Psoas muscle (tissue), 8 donors: ENCODE results near the gene PROKR2. TPM values are rescaled to one million over a fixed set of nuclear protein-coding genes. Genes with fewer than 3 reads are reported as not detected.

ENCODE experiments used
- ATAC-seq, 4 donors: fragments of 200-7000 bp; cut with Tn5 transposase; one replicate each; pipeline ENCODE4 v1.9.1; 2020; ENCODE audit warnings: moderate library complexity in 3 of 4, mild to moderate bottlenecking in 2 of 4
- DNase-seq, 2 donors: peaks; one replicate each; pipeline ENCODE4 v3.0.0-alpha.2; 2020
- H3K27ac ChIP-seq: fragments of 200-600 bp; one replicate; pipeline ENCODE4 v1.8.0; 2022
- H3K27me3 ChIP-seq, 3 donors: fragments of 200-600 bp in 1 of 3; one replicate each; pipeline versions ENCODE4 v1.6.1 to v1.8.0; 2013 to 2022; ENCODE audit warnings: low read length in 2 of 3, mild to moderate bottlenecking in 2 of 3, moderate library complexity in 1 of 3; ENCODE audit not compliant: insufficient read depth in 3 of 3
- H3K36me3 ChIP-seq, 2 donors: fragments of 200-600 bp in 1 of 2; one replicate each; pipeline versions ENCODE4 v1.6.1 to v1.8.0; 2013 to 2022; ENCODE audit warnings: low read depth in 1 of 2, mild to moderate bottlenecking in 1 of 2, moderate library complexity in 1 of 2; ENCODE audit not compliant: insufficient read depth in 1 of 2
- H3K4me1 ChIP-seq: fragments of 200-600 bp; one replicate; pipeline ENCODE4 v1.8.0; 2022
- H3K4me3 ChIP-seq: fragments of 200-600 bp; one replicate; pipeline ENCODE4 v1.8.0; 2022; ENCODE audit warnings: mild to moderate bottlenecking
- H3K9me3 ChIP-seq: fragments of 200-600 bp; one replicate; pipeline ENCODE4 v1.8.0; 2022
- WGBS, 3 donors: extraction: QIAGEN DNeasy Blood & Tissue Kit; methylation state at CpG; one replicate each; pipeline versions ENCODE4 v1.1.6 to v1.1.7; 2013; 5-methylcytosine and 5-hydroxymethylcytosine counted together
- intact Hi-C, 2 donors: fragments of 100-400 bp; cut with DNase I; formaldehyde crosslinking; loops; one replicate each; pipeline versions ENCODE4 v1.11.0 to v1.14.2; 2022
- polyA plus RNA-seq, 3 donors: library from polyadenylated mRNA; stranded (reverse); fragments of 200-250 nt; gene quantifications; one replicate each; pipeline ENCODE4 v1.2.3, GENCODE V29; 2013
- total RNA-seq, 4 donors: library from RNA; stranded (reverse); fragmentation: NEBNext Ultra II Directional in 2 of 4; extraction: Animal tissue kit (Norgen Biotek cat#: 25700) in 2 of 4; gene quantifications; one replicate each; pipeline versions ENCODE4 v1.2.1 to v1.2.4, GENCODE V29; 2021 to 2023
- TF ChIP-seq, protein P1 (sequence below): fragments of 200-600 bp; IDR thresholded peaks from one replicate; pipeline ENCODE4 v1.8.0; 2022; ENCODE audit warnings: antibody characterized with exemption
- donor health status: healthy with polysubstance abuse.
- donor health status: DM: no; HTN: no; CAD: no; lungs with moderate emphysema.
- donor health status: Bipolar disorder and iron deficiency.
- donor health status: healthy.
- donor health status: DM: yes; HTN: yes; CAD: no.
- donor health status: DM: no; HTN: no; CAD: no.
- donor health status: DM: no; HTN: no; CAD: no.
- donor health status: DM: yes; HTN: yes; CAD: no.

The PROKR2 gene
- total and polyA plus RNA-seq, 7 donors = not detected

DNA sequence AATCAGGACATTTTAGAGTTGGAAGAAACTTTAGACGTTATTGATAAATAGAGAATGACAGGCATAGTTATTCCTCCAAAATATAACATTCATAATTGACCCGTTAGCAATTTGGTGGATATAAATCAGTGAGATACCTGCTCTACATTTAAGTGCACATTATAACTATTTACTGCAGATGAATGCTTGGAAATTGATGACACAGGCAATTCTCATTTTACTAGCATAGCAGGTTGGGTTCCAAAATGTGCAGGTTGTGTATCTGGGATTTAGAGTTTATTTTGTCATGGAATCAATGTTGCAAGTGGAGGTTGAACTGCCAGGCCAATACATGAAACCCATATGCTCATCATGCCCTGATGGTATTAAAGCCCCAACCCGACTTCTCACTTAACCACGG lies 44.4 kb upstream of the PROKR2 start:
- DNase-seq (no peak), ATAC-seq (no peak)
- Histone ChIP-seq H3K9me3 (no peaks in the 10 kb centered on the region), H3K27me3 (no peaks in the 10 kb centered on the region), H3K36me3 (no peaks in the 10 kb centered on the region), H3K4me1 (no peaks in the 10 kb centered on the region), H3K4me3 (no peak overlapping the region), H3K27ac (no peak overlapping the region)
- TF ChIP-seq, protein P1, sequence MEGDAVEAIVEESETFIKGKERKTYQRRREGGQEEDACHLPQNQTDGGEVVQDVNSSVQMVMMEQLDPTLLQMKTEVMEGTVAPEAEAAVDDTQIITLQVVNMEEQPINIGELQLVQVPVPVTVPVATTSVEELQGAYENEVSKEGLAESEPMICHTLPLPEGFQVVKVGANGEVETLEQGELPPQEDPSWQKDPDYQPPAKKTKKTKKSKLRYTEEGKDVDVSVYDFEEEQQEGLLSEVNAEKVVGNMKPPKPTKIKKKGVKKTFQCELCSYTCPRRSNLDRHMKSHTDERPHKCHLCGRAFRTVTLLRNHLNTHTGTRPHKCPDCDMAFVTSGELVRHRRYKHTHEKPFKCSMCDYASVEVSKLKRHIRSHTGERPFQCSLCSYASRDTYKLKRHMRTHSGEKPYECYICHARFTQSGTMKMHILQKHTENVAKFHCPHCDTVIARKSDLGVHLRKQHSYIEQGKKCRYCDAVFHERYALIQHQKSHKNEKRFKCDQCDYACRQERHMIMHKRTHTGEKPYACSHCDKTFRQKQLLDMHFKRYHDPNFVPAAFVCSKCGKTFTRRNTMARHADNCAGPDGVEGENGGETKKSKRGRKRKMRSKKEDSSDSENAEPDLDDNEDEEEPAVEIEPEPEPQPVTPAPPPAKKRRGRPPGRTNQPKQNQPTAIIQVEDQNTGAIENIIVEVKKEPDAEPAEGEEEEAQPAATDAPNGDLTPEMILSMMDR = no peak
- 56 to 66% (median 62%) methylated on average over 4 of the region's 4 CpGs for WGBS, 3 donors
- intact Hi-C loops = no loop called here

DNA sequence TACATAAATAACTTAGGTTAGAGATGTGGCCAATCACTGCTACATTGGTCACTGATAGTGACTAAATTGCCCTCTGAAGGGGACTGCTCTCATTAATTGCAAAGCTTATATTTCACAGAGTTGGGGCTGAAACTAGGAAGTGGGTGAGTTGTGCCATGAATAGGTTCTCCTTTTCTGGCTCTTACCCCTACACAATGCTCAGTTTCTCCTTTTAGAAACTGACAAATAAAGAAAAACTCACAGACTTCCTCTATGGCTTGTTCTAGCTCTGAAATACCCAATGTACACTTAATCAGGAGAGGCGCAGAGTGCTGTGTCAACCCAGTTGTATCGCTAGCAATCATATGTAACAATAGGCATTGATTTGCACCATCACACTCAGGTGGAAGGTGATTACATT lies 41.2 kb upstream of the PROKR2 start:
- H3K27ac ChIP-seq = no peak overlapping the region
- WGBS, 3 donors = 91 to 93% (median 92%) methylated on average over 2 of the region's 2 CpGs
- intact Hi-C loops = no loop called here

DNA sequence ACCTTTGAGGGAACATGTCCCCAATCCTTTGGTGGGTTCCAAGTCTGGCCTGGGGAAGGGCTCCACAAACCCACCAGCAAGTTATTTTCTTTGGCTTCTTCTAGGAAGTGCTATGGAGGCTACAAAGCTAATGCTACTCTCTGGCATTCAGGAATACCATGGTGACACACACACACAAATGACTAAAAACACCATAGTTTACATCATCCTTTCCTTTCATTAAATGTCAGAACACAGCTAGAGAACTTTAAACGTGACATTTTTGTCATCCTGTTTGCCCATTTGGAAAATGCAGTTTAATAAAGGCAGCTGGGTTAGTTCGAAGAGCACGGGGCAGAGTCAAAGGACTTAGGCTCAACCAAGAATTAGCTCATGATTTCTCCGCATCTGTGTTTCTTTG lies 40.2 kb upstream of the PROKR2 start:
- H3K36me3 ChIP-seq = no peaks in the 10 kb centered on the region
- TF ChIP-seq, protein P1 = no peak
- H3K9me3 ChIP-seq = no peaks in the 10 kb centered on the region
- H3K4me1 ChIP-seq = no peaks in the 10 kb centered on the region
- intact Hi-C loops = no loop called here
- WGBS, 3 donors = 73 to 80% (median 78%) methylated on average over 4 of the region's 4 CpGs
- H3K27ac ChIP-seq = no peak overlapping the region
- ATAC-seq (no peak), DNase-seq (no peak)
- H3K27me3 ChIP-seq = no peaks in the 10 kb centered on the region
- H3K4me3 ChIP-seq = no peak overlapping the region

More for the DNA sequence above, 41.2 kb upstream of the PROKR2 start:
- Histone ChIP-seq H3K27me3 (no peaks in the 10 kb centered on the region), H3K4me1 (no peaks in the 10 kb centered on the region), H3K9me3 (no peaks in the 10 kb centered on the region), H3K4me3 (no peak overlapping the region), H3K36me3 (no peaks in the 10 kb centered on the region)
- TF ChIP-seq, protein P1 = no peak
- DNase-seq = no peak
- ATAC-seq = no peak

DNA sequence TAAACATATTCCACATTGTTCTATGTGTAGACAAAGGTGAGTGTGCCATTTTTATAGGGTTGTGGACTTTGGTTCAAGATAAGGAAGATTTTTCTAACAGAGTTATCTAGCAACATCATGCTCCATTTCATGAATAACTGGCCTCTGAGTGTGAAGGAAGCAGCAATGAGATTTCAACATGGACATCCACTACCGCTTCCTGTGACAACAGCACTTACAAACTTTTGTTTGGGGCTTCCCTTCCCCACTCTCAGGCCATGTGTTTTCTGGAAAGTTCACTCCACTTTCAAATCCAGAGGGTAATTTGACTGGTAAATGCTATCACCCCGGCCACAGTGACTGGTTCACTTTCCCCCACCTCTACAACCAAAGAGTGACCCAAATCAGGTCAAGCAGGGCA lies 38.1 kb upstream of the PROKR2 start:
- H3K36me3 ChIP-seq = no peaks in the 10 kb centered on the region
- no peak for ATAC-seq

More for the DNA sequence above, 38.1 kb upstream of the PROKR2 start:
- Histone ChIP-seq H3K27ac (no peak overlapping the region), H3K27me3 (no peaks in the 10 kb centered on the region), H3K4me1 (no peaks in the 10 kb centered on the region), H3K4me3 (no peak overlapping the region), H3K9me3 (no peaks in the 10 kb centered on the region)
- 80 to 88% (median 86%) methylated on average over 2 of the region's 2 CpGs for WGBS, 3 donors
- TF ChIP-seq, protein P1 = no peak
- DNase-seq = no peak
- intact Hi-C loops = no loop called here
